GM12891 (cell line): ENCODE measurements around the gene YWHAQ.

Experiments used
- POLR2A ChIP-seq: IDR thresholded peaks from 2 replicates; pipeline ENCODE4 v1.6.1; 2011; ENCODE audit warnings: low read depth, low read length, control low read depth
- POLR2AphosphoS5 ChIP-seq: IDR thresholded peaks from 2 replicates; pipeline ENCODE4 v1.6.1; 2011; ENCODE audit warnings: low read depth, low read length, control low read depth

- TF ChIP-seq POLR2AphosphoS5 (no peak), POLR2A (no peak)
Measured at GRCh38 chr2:9665898-9666297, 35.1 kb upstream of the YWHAQ start.
